Prostate gland (tissue), 2 donors: ENCODE data around the gene HIVEP2. TPM values are rescaled to one million over a fixed set of nuclear protein-coding genes. Genes with fewer than 3 reads are reported as not detected.

ENCODE experiments used
- DNase-seq: peaks from one replicate; pipeline ENCODE4 v3.0.0-alpha.2; 2019; ENCODE audit warnings: low spot score
- H3K27ac ChIP-seq, 2 donors: fragments of 200-600 bp; sonication (generic); 2 replicates each; pipeline ENCODE4 v1.5.1; 2017 to 2019
- H3K27me3 ChIP-seq: fragments of 200-600 bp; sonication (generic); replicated peaks from 2 replicates; pipeline ENCODE4 v1.5.1; 2019; ENCODE audit not compliant: insufficient read depth
- H3K36me3 ChIP-seq, 2 donors: fragments of 200-600 bp; sonication (generic); 1 replicate in 1 of 2; 2 replicates in 1 of 2; pipeline versions ENCODE4 v1.5.1 to v1.8.1; 2017 to 2019
- H3K4me1 ChIP-seq: fragments of 200-600 bp; sonication (generic); replicated peaks from 2 replicates; pipeline ENCODE4 v1.5.1; 2019
- H3K4me3 ChIP-seq, 2 donors: fragments of 200-600 bp; sonication (generic); 2 replicates each; pipeline ENCODE4 v1.5.1; 2017 to 2019
- H3K9me3 ChIP-seq: fragments of 200-600 bp; sonication (generic); 2 replicates; pipeline ENCODE4 v1.5.1; 2017
- CTCF ChIP-seq, 4 experiments: fragments of 200-600 bp in 2 of 4; fragments of 450-650 bp in 2 of 4; sonication (generic) in 2 of 4; IDR thresholded peaks; 1 replicate in 3 of 4; 2 replicates in 1 of 4; pipeline ENCODE4 v1.5.1; 2016 to 2019; ENCODE audit warnings: antibody characterized with exemption in 4 of 4, mild to moderate bottlenecking in 2 of 4, moderate library complexity in 2 of 4
- POLR2A ChIP-seq: fragments of 450-650 bp; IDR thresholded peaks from one replicate; pipeline ENCODE4 v1.6.1; 2016; ENCODE audit warnings: antibody characterized with exemption, mild to moderate bottlenecking
- POLR2AphosphoS5 ChIP-seq: sonication (generic); formaldehyde crosslinking; IDR thresholded peaks from one replicate; pipeline ENCODE4 v1.6.1; 2017; ENCODE audit warnings: antibody characterized with exemption
- WGBS: methylation state at CpG from one replicate; pipeline ENCODE4 v1.1.5; 2018; 5-methylcytosine and 5-hydroxymethylcytosine counted together
- intact Hi-C: fragments of 100-400 bp; cut with DNase I; formaldehyde crosslinking; loops from one replicate; pipeline ENCODE4 v1.14.2; 2022
- total RNA-seq, 2 donors: library from RNA; depleted of rRNA; stranded (reverse); fragments of >200 nt; gene quantifications; one replicate each; pipeline ENCODE4 v1.1.0, GENCODE V29; 2016

Gene HIVEP2
- total RNA-seq, 2 donors from 2014 or later: 15.8 to 19.3 TPM

- H3K4me1 ChIP-seq: no peaks in the 10 kb centered on the region
- WGBS: 98% methylated on average over 3 of the region's 3 CpGs
- no peaks in the 10 kb centered on the region for H3K9me3 ChIP-seq
Measured at GRCh38 chr6:142834853-142835252, 110.1 kb downstream of the HIVEP2 start.

GRCh38 chr6:142833798-142834197 lies 111.2 kb downstream of the HIVEP2 start:
- intact Hi-C loops: no loop called here
- Histone ChIP-seq H3K36me3 (no peaks in the 10 kb centered on the region), H3K27ac (no peak overlapping the region), H3K4me3 (no peak overlapping the region), H3K27me3 (no peaks in the 10 kb centered on the region), H3K4me1 (no peaks in the 10 kb centered on the region), H3K9me3 (no peaks in the 10 kb centered on the region)
- DNase-seq: no peak
- TF ChIP-seq CTCF (IDR thresholded peaks at IDR 0.05) (no peak), POLR2A (no peak), POLR2AphosphoS5 (no peak)
- WGBS: 87% methylated on average over 2 of the region's 2 CpGs

More at GRCh38 chr6:142834853-142835252, 110.1 kb downstream of the HIVEP2 start:
- Histone ChIP-seq H3K27ac (no peak overlapping the region), H3K4me3 (no peak overlapping the region), H3K27me3 (no peaks in the 10 kb centered on the region), H3K36me3 (no peaks in the 10 kb centered on the region)
- no peak for DNase-seq
- intact Hi-C loops: no loop called here
- TF ChIP-seq POLR2AphosphoS5 (no peak), POLR2A (no peak), CTCF (IDR thresholded peaks at IDR 0.05) (no peak)

GRCh38 chr6:142833054-142833453 lies 111.9 kb downstream of the HIVEP2 start:
- Histone ChIP-seq H3K9me3 (no peaks in the 10 kb centered on the region), H3K4me1 (no peaks in the 10 kb centered on the region), H3K27me3 (no peaks in the 10 kb centered on the region), H3K36me3 (no peaks in the 10 kb centered on the region), H3K4me3 (no peak overlapping the region), H3K27ac (no peak overlapping the region)
- intact Hi-C loops: no loop called here
- WGBS: 78% methylated on average over 1 of the region's 1 CpG
- TF ChIP-seq CTCF (IDR thresholded peaks at IDR 0.05): no peak
- no peak for TF ChIP-seq POLR2AphosphoS5
- no peak for TF ChIP-seq POLR2A
- DNase-seq: no peak

DNA sequence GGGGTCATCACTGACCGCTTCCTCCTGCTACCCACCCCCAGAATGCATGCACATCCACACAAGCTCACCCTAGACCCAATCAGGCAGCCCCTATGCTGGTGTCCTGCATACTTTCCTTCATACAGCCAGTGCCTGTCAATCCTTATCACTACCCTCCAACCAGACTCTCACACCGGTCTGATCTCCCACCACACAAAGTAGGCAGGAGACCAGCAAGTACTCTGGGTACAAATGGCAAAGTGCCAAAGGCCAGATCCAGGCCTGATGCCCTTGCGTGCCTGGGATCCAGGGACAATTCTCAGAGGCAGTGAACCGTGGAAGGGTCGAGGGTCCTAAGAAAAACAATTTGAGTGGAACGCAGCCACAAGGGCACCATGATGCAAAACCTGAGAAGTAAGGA lies 114.2 kb downstream of the HIVEP2 start:
- Histone ChIP-seq H3K4me3 (no peak overlapping the region), H3K36me3 (no peaks in the 10 kb centered on the region), H3K4me1 (no peaks in the 10 kb centered on the region), H3K27me3 (no peaks in the 10 kb centered on the region), H3K27ac (no peak overlapping the region), H3K9me3 (no peaks in the 10 kb centered on the region)
- TF ChIP-seq CTCF (IDR thresholded peaks at IDR 0.05): no peak
- TF ChIP-seq POLR2A: no peak
- TF ChIP-seq POLR2AphosphoS5: no peak
- intact Hi-C loops: no loop called here
- WGBS: 89% methylated on average over 6 of the region's 6 CpGs
- no peak for DNase-seq

- no peak for TF ChIP-seq POLR2AphosphoS5
- no peak for TF ChIP-seq CTCF (IDR thresholded peaks at IDR 0.05)
- TF ChIP-seq POLR2A: no peak
- H3K4me1 ChIP-seq: no peaks in the 10 kb centered on the region
- H3K27me3 ChIP-seq: no peaks in the 10 kb centered on the region
- WGBS: 58% methylated on average over 5 of the region's 5 CpGs
- DNase-seq: no peak
- no peaks in the 10 kb centered on the region for H3K9me3 ChIP-seq
- no peak overlapping the region for H3K4me3 ChIP-seq
- H3K36me3 ChIP-seq: no peaks in the 10 kb centered on the region
- no peak overlapping the region for H3K27ac ChIP-seq
- intact Hi-C loops: no loop called here
Measured at GRCh38 chr6:142830116-142830710, 114.8 kb downstream of the HIVEP2 start.
